Astrocyte (in vitro differentiated cells and primary cell): Measurements from ENCODE around the gene FAM200B. TPM values are rescaled to one million over a fixed set of nuclear protein-coding genes. Genes with fewer than 3 reads are reported as not detected.
A peak's percentile ranks its signal among the peaks of the same experiment; 100 is the strongest.

Source experiments
- DNase-seq: peaks from one replicate; pipeline ENCODE4 v3.0.0-alpha.2; 2010; ENCODE audit warnings: low read depth
- FAIRE-seq: peaks from 2 replicates; lab custom pipeline; 2011; peaks lifted over from hg19 to GRCh38; lab: Jason Lieb, UNC
- H2AFZ ChIP-seq: 2 replicates; pipeline ENCODE4 v1.6.0; 2012; ENCODE audit warnings: low read depth, low read length, inconsistent platforms
- H3K27ac ChIP-seq: 2 replicates; pipeline ENCODE4 v1.5.1; 2011; ENCODE audit warnings: low read depth, low read length, inconsistent platforms
- H3K27me3 ChIP-seq: 2 replicates; pipeline ENCODE4 v1.6.0; 2011; ENCODE audit warnings: low read length, inconsistent platforms; ENCODE audit not compliant: insufficient read depth
- H3K36me3 ChIP-seq: 2 replicates; pipeline ENCODE4 v1.5.1; 2011; ENCODE audit warnings: low read length, inconsistent platforms; ENCODE audit not compliant: insufficient read depth
- H3K4me1 ChIP-seq: 2 replicates; pipeline ENCODE4 v1.5.1; 2011; ENCODE audit warnings: low read length, inconsistent platforms; ENCODE audit not compliant: insufficient read depth
- H3K4me2 ChIP-seq: 2 replicates; pipeline ENCODE4 v1.6.0; 2012; ENCODE audit warnings: low read length, inconsistent platforms
- H3K4me3 ChIP-seq: 2 replicates; pipeline ENCODE4 v1.5.1; 2011; ENCODE audit warnings: low read depth, mild to moderate bottlenecking, low read length, inconsistent platforms; ENCODE audit not compliant: insufficient read depth
- H3K79me2 ChIP-seq: 2 replicates; pipeline ENCODE4 v1.6.0; 2012; ENCODE audit warnings: mild to moderate bottlenecking, low read length, inconsistent platforms; ENCODE audit not compliant: insufficient read depth
- H3K9ac ChIP-seq: 2 replicates; pipeline ENCODE4 v1.6.0; 2012; ENCODE audit warnings: mild to moderate bottlenecking, low read length, inconsistent platforms
- H3K9me3 ChIP-seq: 2 replicates; pipeline ENCODE4 v1.5.1; 2012; ENCODE audit warnings: low read depth, mild to moderate bottlenecking, low read length, inconsistent platforms; ENCODE audit not compliant: insufficient read depth
- H4K20me1 ChIP-seq: 2 replicates; pipeline ENCODE4 v1.6.0; 2012; ENCODE audit warnings: low read length, inconsistent platforms; ENCODE audit not compliant: insufficient read depth
- H3K27ac Mint-ChIP-seq: one replicate; pipeline ENCODE4 v1.8.0; 2021; ENCODE audit warnings: mild to moderate bottlenecking, mixed read lengths; ENCODE audit not compliant: unreplicated experiment
- H3K27me3 Mint-ChIP-seq: one replicate; pipeline ENCODE4 v1.8.0; 2021; ENCODE audit warnings: low read depth, mixed read lengths; ENCODE audit not compliant: unreplicated experiment
- H3K36me3 Mint-ChIP-seq: one replicate; pipeline ENCODE4 v1.8.0; 2021; ENCODE audit warnings: low read depth, mixed read lengths; ENCODE audit not compliant: unreplicated experiment
- H3K4me1 Mint-ChIP-seq: one replicate; pipeline ENCODE4 v1.8.0; 2021; ENCODE audit warnings: low read depth, mixed read lengths; ENCODE audit not compliant: unreplicated experiment
- H3K4me3 Mint-ChIP-seq: one replicate; pipeline ENCODE4 v1.8.0; 2021; ENCODE audit warnings: mild to moderate bottlenecking, moderate library complexity, mixed read lengths; ENCODE audit not compliant: unreplicated experiment
- H3K9me3 Mint-ChIP-seq: one replicate; pipeline ENCODE4 v1.8.0; 2021; ENCODE audit warnings: mild to moderate bottlenecking, mixed read lengths; ENCODE audit not compliant: unreplicated experiment
- EZH2 ChIP-seq: IDR thresholded peaks from 2 replicates; pipeline ENCODE4 v1.6.1; 2012; ENCODE audit warnings: mild to moderate bottlenecking, low read length, inconsistent platforms; ENCODE audit not compliant: insufficient read depth
- total RNA-seq: library from RNA; stranded (reverse); gene quantifications from 2 replicates; pipeline ENCODE4 v1.2.1, GENCODE V29; 2021
- TF ChIP-seq, protein P1 (sequence below): IDR thresholded peaks from 2 replicates; pipeline ENCODE4 v1.5.1; 2011; ENCODE audit warnings: low read depth, mild to moderate bottlenecking, inconsistent platforms, low read length, moderate library complexity; ENCODE audit not compliant: insufficient read depth

The FAM200B gene
- total RNA-seq, 1 donor from 2014 or later: 74.7 TPM

GRCh38 chr4:15683143-15683495 lies 1.5 kb downstream of the FAM200B start:
- H3K27ac ChIP-seq: peak overlapping the region; percentile 99

GRCh38 chr4:15684498-15684897 lies 2.9 kb downstream of the FAM200B start:
- Mint-ChIP-seq H3K27ac (peak overlapping the region; percentile 72), H3K9me3 (no peaks in the 10 kb centered on the region), H3K27me3 (no peaks in the 10 kb centered on the region), H3K4me3 (peak overlapping the region; percentile 81), H3K36me3 (peaks cover 14% of the 10 kb centered on the region), H3K4me1 (peaks cover 50% of the 10 kb centered on the region)
- H3K9ac ChIP-seq: peak overlapping the region; percentile 11
- peaks cover 20% of the 10 kb centered on the region for H3K4me1 ChIP-seq
- H3K9me3 ChIP-seq: no peaks in the 10 kb centered on the region
- peak overlapping the region; percentile 99 for H3K27ac ChIP-seq
- no peak overlapping the region for H2AFZ ChIP-seq
- no peaks in the 10 kb centered on the region for H3K27me3 ChIP-seq
- TF ChIP-seq, protein P1, sequence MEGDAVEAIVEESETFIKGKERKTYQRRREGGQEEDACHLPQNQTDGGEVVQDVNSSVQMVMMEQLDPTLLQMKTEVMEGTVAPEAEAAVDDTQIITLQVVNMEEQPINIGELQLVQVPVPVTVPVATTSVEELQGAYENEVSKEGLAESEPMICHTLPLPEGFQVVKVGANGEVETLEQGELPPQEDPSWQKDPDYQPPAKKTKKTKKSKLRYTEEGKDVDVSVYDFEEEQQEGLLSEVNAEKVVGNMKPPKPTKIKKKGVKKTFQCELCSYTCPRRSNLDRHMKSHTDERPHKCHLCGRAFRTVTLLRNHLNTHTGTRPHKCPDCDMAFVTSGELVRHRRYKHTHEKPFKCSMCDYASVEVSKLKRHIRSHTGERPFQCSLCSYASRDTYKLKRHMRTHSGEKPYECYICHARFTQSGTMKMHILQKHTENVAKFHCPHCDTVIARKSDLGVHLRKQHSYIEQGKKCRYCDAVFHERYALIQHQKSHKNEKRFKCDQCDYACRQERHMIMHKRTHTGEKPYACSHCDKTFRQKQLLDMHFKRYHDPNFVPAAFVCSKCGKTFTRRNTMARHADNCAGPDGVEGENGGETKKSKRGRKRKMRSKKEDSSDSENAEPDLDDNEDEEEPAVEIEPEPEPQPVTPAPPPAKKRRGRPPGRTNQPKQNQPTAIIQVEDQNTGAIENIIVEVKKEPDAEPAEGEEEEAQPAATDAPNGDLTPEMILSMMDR: no peak
- no peak for TF ChIP-seq EZH2
- H3K79me2 ChIP-seq: peaks cover 80% of the 10 kb centered on the region
- no peak for DNase-seq
- no peak overlapping the region for H3K4me3 ChIP-seq
- peaks cover 41% of the 10 kb centered on the region for H3K36me3 ChIP-seq
- H4K20me1 ChIP-seq: no peaks in the 10 kb centered on the region
- FAIRE-seq: peak; percentile 49
- H3K4me2 ChIP-seq: peak overlapping the region; percentile 88

More at GRCh38 chr4:15683143-15683495, 1.5 kb downstream of the FAM200B start:
- Mint-ChIP-seq H3K36me3 (peaks cover 8% of the 10 kb centered on the region), H3K4me3 (peak overlapping the region; percentile 99), H3K4me1 (peaks cover 40% of the 10 kb centered on the region), H3K27me3 (no peaks in the 10 kb centered on the region), H3K27ac (peak overlapping the region; percentile 100), H3K9me3 (no peaks in the 10 kb centered on the region)
- TF ChIP-seq, protein P1: no peak
- TF ChIP-seq EZH2: no peak
- no peak for FAIRE-seq
- no peak overlapping the region for H2AFZ ChIP-seq
- peak overlapping the region; percentile 88 for H3K4me2 ChIP-seq
- H3K9me3 ChIP-seq: no peaks in the 10 kb centered on the region
- H3K79me2 ChIP-seq: peaks cover 94% of the 10 kb centered on the region
- H3K4me1 ChIP-seq: peaks cover 15% of the 10 kb centered on the region
- no peaks in the 10 kb centered on the region for H4K20me1 ChIP-seq
- DNase-seq: no peak
- H3K36me3 ChIP-seq: peaks cover 33% of the 10 kb centered on the region
- H3K9ac ChIP-seq: peak overlapping the region; percentile 100
- peak overlapping the region; percentile 90 for H3K4me3 ChIP-seq
- H3K27me3 ChIP-seq: no peaks in the 10 kb centered on the region

GRCh38 chr4:15688051-15688450 lies 6.4 kb downstream of the FAM200B start:
- TF ChIP-seq EZH2: no peak
- TF ChIP-seq, protein P1: no peak
- peaks cover 14% of the 10 kb centered on the region for H3K36me3 Mint-ChIP-seq
- Histone ChIP-seq H3K79me2 (peaks cover 47% of the 10 kb centered on the region), H3K27ac (peak overlapping the region; percentile 38), H3K9me3 (no peaks in the 10 kb centered on the region), H3K9ac (no peak overlapping the region), H3K4me3 (no peak overlapping the region), H3K4me1 (peaks cover 52% of the 10 kb centered on the region), H3K4me2 (no peak overlapping the region), H4K20me1 (no peaks in the 10 kb centered on the region), H3K36me3 (peaks cover 41% of the 10 kb centered on the region), H2AFZ (no peak overlapping the region), H3K27me3 (no peaks in the 10 kb centered on the region)
- H3K4me3 Mint-ChIP-seq: no peak overlapping the region
- H3K27ac Mint-ChIP-seq: peak overlapping the region; percentile 51
- H3K9me3 Mint-ChIP-seq: no peaks in the 10 kb centered on the region
- DNase-seq (no peak), FAIRE-seq (peak; percentile 72)
- H3K4me1 Mint-ChIP-seq: peaks cover 76% of the 10 kb centered on the region
- no peaks in the 10 kb centered on the region for H3K27me3 Mint-ChIP-seq
